Skeletal muscle cell (primary cell): ENCODE measurements around the gene COL20A1.
"Not testable (repeated sequence)": the region's sequence is repeated elsewhere in the genome, so short reads cannot be mapped to it uniquely, and the experiment has no call there.

ENCODE experiments used
- DNase-seq: peaks from one replicate; pipeline ENCODE4 v3.0.0-alpha.2; 2010; ENCODE audit warnings: low read depth
- H3K4me3 ChIP-seq: 2 replicates; pipeline ENCODE4 v1.5.1; 2011; ENCODE audit warnings: low read depth, mild to moderate bottlenecking, control low read depth, low read length, moderate library complexity

COL20A1 gene

DNA sequence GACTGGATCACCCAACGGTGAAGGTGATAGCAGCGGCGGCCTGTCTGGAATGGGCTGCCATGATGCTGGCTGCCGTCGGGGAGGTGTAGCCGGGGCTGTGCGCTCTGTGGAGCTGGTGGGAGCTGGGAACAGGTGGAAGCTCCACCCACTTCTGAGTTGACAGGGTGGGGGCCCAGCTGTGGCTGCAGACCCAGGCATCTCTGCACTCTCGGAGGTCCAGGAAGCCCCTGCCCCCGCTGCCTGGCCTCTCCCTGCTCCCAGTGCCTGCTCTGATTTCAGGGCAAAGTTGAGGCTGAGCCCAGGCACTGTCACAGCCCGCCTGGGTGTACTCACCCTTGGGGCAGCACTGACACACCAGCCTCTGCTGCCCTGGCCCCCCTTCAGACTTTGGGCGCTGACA, 86.3 kb downstream of the COL20A1 start:
- H3K4me3 ChIP-seq, result no peak overlapping the region
- DNase-seq, result no peak

DNA sequence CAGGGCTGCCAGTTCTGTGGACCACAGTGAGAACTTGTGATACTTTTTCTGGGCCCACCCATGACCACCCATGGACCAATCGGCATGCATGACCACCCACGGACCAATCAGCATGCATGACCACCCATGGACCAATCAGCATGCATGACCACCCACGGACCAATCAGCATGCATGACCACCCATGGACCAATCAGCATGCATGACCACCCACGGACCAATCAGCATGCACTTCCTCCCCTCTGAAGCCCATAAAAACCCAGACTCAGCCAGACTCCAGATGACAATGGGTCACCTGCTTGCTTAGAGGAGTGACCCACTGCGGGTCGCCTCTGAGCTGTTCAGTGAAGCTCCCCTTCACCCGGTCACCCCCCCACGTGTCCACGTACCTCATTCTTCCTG, 86.9 kb downstream of the COL20A1 start:
- H3K4me3 ChIP-seq, DNase-seq: not testable (repeated sequence)

GRCh38 chr20:63380346-63380870, 87.4 kb downstream of the COL20A1 start:
- H3K4me3 ChIP-seq, result no peak overlapping the region

DNA sequence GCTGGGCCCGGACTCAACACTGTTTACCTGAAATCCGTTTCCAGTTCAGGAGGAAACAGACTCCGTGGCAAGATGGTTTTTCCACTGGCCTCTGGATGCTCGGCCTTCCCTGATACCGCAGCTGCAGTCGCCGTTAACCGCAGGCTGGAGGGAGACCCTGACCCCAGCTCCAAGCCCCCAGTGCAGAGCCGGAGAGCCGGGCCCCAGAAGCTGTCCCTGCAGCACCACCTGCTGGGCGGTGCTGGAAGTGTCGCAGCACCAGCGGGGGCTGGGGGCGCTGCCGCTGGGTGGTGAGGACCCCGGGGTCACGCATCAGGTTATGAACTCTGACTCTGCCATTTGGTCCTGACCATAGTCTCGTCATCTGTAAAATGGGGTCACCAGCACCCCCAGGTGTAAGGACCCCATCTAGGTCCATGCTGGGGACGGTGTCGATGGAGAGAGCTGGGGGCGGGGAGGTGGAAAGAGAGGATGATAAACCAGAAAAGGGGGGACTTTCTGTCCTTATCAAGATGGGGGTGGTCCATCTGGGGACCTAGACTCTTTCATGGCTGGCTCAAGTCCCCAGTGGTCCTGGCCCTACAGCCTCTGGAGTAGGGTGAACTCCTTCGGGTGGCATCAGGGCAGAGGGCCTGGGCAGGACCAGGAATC, 88.9 kb downstream of the COL20A1 start:
- H3K4me3 ChIP-seq, result no peak overlapping the region
- no peak for DNase-seq

More at GRCh38 chr20:63380346-63380870, 87.4 kb downstream of the COL20A1 start:
- no peak for DNase-seq

GRCh38 chr20:63382551-63383300, 89.7 kb downstream of the COL20A1 start:
- H3K4me3 ChIP-seq, result no peak overlapping the region
- no peak for DNase-seq

DNA sequence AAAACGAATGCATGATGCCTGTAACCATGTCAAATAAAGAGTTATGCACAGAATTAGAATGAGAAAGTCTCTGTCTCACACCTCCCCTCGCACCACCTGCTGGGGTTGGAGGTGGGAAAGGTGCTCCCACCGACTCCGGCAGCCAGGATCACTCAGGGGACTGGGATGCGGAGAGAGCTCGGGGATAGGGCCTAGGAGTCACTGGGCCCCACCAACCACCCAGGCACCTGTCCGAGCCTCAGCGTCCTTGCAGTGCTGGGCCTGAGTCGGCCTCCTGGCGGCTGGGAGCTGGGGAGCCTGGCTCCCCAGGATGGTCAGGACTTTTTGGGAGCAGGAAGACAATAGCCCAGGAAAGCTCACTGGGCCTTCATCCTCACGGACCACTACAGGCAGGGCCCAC, 90.6 kb downstream of the COL20A1 start:
- DNase-seq, result no peak
- no peak overlapping the region for H3K4me3 ChIP-seq

- DNase-seq, result no peak
- no peak overlapping the region for H3K4me3 ChIP-seq
These were observed 91.3 kb downstream of the COL20A1 start for GRCh38 chr20:63384336-63384735.
